KOPT-K1 (cell line): ENCODE measurements around the gene HES5.
A peak's percentile ranks its signal among the peaks of the same experiment; 100 is the strongest.
"Not testable (repeated sequence)": the region's sequence is repeated elsewhere in the genome, so short reads cannot be mapped to it uniquely, and the experiment has no call there.

Source experiments
- H3K27ac ChIP-seq: fragments of 200-600 bp; sonication (generic); 2 replicates; pipeline ENCODE4 v1.5.1; 2016; ENCODE audit warnings: antibody characterized with exemption, mild to moderate bottlenecking, low read depth, low read length; ENCODE audit not compliant: poor library complexity, severe bottlenecking
- H3K36me3 ChIP-seq: fragments of 200-600 bp; sonication (generic); 2 replicates; pipeline ENCODE4 v1.5.1; 2017; ENCODE audit warnings: antibody characterized with exemption, mild to moderate bottlenecking, low read length, moderate library complexity; ENCODE audit not compliant: insufficient read depth
- H3K9me3 ChIP-seq: fragments of 200-600 bp; sonication (generic); 2 replicates; pipeline ENCODE4 v1.5.1; 2017; ENCODE audit warnings: antibody characterized with exemption, low read length, mild to moderate bottlenecking; ENCODE audit not compliant: insufficient read depth, poor library complexity, severe bottlenecking

The HES5 gene

DNA sequence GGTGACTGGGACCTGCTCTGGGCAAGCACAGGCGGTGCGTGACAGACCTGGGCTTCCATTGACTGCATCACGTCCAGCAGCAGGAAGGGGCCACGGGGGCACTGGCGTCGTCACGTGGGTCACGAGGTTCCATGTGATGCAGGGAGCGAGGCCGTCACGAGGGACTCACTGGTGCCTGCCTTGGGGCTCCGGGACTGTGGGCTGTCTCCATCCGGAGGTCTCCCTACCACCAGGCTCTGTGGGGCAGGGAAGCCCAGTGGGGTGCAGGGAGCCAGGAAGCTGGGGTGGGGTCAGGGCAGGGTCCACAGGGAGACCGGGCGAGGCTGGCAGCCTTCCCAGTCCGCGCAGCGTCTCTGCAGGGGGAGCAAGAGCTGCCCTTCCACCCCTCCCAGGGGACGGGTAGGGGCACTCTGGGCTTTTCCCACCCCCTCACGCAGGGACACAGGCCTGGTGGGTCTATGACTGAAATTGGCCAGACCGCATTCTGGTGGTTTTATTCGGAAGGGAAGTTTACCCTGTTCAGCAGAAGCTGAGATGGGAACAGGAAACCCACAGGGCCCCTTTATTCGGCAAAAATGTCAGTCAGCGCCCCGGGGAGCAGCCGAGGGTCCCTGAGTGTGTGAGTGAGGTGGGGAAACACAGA lies 25.7 kb upstream of the HES5 start:
- Histone ChIP-seq H3K36me3 (no peaks in the 10 kb centered on the region; the same call in 1 of the 2 replicates), H3K9me3 (no peaks in the 10 kb centered on the region), H3K27ac (peak overlapping the region; percentile 99)

GRCh38 chr1:2554621-2555387 lies 24.7 kb upstream of the HES5 start:
- H3K36me3 ChIP-seq: no peaks in the 10 kb centered on the region; the same call in 1 of the 2 replicates
- H3K27ac ChIP-seq: peak overlapping the region; percentile 99
- H3K9me3 ChIP-seq: no peaks in the 10 kb centered on the region

DNA sequence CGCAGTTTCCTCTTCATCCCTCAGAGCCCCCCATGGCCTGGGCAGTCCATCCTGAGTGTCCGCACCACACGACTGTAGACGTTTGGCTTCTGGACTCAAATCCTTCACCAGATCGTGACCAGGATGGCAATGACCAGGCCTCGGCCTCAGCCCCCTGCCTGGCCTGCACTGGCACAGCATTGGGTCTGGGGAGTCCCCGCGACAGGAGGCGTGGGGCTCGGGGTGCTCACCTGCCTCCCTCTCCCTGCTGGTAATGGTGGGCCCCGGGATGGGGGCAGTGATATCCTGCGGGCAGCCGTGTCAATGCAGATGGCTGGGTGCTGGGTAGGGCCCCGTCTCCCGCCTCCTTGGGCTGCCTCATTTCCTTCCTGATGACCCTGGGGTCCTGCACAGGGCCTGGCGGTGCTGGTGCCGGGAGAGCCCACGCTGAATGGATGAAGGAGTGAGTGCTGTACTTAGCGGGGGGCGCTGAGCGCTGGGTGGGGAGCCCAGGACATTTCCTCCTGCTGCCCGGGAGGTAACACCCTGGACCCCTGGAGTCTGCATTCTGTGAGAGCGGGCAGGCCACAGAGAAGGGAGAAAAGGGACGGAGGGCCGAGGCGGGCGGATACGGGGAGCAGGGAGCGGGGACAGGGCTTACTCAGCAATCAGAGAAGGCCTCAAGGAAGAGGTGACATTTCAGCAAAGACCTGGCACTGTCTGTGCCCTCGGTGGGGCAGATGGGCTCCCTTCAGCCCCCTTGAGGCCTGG lies 24.0 kb upstream of the HES5 start:
- peak overlapping the region; percentile 99 for H3K27ac ChIP-seq
- no peaks in the 10 kb centered on the region for H3K36me3 ChIP-seq
- no peaks in the 10 kb centered on the region for H3K9me3 ChIP-seq

GRCh38 chr1:2553076-2553475 lies 23.0 kb upstream of the HES5 start:
- H3K27ac ChIP-seq, H3K9me3 ChIP-seq, H3K36me3 ChIP-seq: not testable (repeated sequence)

GRCh38 chr1:2552189-2552588 lies 22.1 kb upstream of the HES5 start:
- Histone ChIP-seq H3K36me3 (no peaks in the 10 kb centered on the region), H3K27ac (no peak overlapping the region), H3K9me3 (no peaks in the 10 kb centered on the region)

DNA sequence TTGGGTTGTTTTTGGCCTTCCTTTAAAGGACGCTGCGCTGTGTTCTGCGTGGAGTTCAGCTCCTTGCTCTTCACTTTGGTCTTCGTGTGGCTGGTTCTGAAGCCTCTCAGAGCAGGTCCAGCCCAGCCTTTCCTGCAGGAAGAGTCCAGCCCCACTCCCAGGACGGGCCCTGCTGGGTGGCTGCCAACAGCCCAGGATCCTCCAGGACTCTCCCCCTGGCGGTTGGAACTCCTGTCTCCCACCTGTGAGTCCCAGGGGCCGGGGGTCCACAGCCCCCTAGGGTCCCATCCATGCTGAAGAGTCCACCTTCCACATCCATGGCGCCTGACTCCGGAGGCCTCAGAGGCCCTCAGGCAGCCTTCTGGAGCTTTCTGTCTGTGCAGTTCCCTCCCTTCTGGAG lies 21.5 kb upstream of the HES5 start:
- not testable (repeated sequence) for H3K27ac ChIP-seq, H3K9me3 ChIP-seq, H3K36me3 ChIP-seq

- H3K27ac ChIP-seq, H3K9me3 ChIP-seq, H3K36me3 ChIP-seq: not testable (repeated sequence)
These were observed 20.3 kb upstream of the HES5 start for GRCh38 chr1:2550309-2550861.

DNA sequence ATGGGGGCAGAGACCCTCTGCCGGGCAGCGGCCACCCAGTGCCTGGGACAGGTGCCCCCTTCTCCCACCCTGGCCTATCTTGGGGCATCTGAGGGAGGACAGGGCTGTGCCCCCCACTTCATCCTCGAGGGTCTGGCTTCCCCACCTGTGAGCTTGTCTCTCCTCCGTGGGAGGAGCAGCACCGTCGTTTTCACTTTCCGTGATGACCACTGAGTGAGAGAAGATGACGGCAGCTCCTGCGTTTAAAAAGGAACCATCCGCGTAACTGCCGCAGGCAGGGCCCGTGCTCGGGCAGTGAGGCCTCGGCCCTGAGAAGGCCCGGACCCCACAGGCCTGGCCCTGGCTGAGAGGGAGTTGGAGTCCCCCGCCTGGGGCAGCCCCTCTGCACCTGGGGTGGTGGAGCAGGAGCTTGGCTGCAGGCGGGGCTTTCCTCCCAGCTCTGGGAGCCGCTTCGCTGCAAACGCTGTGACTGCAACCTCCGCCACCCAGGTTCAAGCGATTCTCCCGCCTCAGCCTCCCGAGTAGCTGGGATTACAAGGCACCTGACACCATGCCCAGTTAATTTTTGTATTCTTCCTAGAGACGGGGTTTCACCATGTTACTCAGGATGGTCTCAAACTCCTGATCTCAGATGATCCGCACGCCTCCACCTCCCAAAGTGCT lies 19.4 kb upstream of the HES5 start:
- not testable (repeated sequence) for H3K36me3 ChIP-seq, H3K9me3 ChIP-seq
- peak overlapping the region; percentile 97 for H3K27ac ChIP-seq

- Histone ChIP-seq H3K9me3 (no peaks in the 10 kb centered on the region), H3K27ac (peak overlapping the region; percentile 97), H3K36me3 (no peaks in the 10 kb centered on the region)
These were observed 18.1 kb upstream of the HES5 start for GRCh38 chr1:2548068-2548589.

DNA sequence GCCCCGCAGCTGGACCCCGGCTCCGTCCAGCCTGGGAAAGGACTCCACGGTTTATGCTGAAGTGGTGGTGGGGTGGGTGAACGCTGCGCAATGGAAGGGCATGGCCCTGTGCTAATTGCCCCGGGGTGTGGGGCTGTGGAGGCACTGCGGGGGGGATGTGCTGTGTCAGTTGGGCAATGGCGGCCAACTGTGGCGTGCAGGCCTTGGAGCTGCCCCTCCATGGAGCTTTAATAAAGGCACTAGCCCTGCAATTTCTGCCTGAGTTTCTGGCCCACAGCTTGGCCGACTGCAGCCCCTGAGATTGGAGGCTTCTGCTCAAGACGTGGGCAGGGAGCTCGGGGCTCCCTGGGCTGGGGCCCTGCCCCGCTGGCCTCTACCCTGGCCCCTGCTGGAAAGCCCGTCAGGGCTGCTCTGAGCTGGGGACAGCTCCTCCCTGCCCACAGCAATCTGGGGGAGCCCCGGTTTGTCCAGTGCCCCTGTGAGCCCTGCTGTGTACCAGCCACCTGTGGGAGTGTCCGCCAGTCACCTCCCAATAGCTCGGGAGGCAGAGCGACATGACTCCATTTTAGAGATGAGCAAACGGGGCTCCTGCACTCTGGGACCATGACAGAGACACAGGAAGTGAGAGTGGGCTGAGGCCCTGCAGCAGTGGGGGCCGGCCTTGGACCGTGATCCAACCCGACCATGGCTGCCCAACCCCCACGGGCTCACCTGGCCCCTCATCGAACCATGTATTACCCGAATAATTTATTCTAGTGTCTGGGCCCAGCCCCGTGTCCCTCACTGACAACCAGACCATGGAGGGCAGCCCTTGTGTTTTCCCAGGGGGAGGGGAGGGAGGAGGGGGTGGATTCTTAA lies 17.4 kb upstream of the HES5 start:
- Histone ChIP-seq H3K36me3 (no peaks in the 10 kb centered on the region), H3K9me3 (no peaks in the 10 kb centered on the region), H3K27ac (peak overlapping the region; percentile 97)

- Histone ChIP-seq H3K27ac (peak overlapping the region; percentile 97), H3K36me3 (no peaks in the 10 kb centered on the region), H3K9me3 (no peaks in the 10 kb centered on the region)
These were observed 16.6 kb upstream of the HES5 start for GRCh38 chr1:2546515-2547209.

DNA sequence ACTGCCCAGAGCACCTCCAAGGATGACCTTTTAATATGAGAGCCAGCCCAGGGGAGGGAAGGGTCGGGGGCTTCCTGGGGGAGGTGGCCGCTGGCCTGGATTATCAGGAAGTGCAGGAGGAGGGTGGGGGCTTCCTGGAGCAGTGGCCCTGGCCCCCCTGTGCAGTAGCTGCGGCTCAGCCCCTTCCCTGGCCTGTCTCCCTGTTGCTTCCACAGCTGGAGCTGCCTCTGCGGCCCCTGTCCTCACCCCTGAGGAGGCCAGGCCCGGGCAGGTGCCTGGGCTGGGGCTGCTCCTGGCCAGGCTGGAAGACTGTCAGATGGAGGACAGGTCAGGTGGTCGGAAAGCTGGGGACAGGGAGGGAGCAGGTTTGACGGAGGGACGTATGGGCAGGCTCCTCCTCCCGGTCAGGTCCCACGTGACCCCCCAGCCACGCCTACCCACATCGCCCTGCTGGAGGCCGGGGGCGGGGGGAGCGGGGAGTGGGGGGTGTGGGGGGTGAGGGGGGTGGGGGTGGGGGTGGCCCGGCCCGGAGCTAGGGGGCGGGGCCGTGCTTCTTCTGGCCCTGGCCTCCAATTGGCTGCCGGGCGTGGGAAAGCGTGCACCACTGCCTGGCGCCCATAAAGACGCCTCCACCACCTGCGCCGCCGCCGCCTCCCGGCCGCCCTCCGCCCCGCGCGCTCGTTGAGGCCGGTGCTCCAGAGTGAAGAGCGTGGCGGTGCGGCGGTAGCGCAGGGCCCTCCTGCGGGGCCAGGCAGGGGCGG lies 15.9 kb upstream of the HES5 start:
- Histone ChIP-seq H3K36me3 (no peaks in the 10 kb centered on the region), H3K27ac (peak overlapping the region; percentile 97), H3K9me3 (no peaks in the 10 kb centered on the region)
